GM18498 (cell line): ENCODE measurements around the gene MAP6.

Source experiments
- ATAC-seq: cut with Tn5 transposase; IDR thresholded peaks from one replicate; pipeline ENCODE4 v1.9.1; 2021; ENCODE audit warnings: mild to moderate bottlenecking, moderate library complexity; ENCODE audit not compliant: unreplicated experiment

Gene MAP6

DNA sequence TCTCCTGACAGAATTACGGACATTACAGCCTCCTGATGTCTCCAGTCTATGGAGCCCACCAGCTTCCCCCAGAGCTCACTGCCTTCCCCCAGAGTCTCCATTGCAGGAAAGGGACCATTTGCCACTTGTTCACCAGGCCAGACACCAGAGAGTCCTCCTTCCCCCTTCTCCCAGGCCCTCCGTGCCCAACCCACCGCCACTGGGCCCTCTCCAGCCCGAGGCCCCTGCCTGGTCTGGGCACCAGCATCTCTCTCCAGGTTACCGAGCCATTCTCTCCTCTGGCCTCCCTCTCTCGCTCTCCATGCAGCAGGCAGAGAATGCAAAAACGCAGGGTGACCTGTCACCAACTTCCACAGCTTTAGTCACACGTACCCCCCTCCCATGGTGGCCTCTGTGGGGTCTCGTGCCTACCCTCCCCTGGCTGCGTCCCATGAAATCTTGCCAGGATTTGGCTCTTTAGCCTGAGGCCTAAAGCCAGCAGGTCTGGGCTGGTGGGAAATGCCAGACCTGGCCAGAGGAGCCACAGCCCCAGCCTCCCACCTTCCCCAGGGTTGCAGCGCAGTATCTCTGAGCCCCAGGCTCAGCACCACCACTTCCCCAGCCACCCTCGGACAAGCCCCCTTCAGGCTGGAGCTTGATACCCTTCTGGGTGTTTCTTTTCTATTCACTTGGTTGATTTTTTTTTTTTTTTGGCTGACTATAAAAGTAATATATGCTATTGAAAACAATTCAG is 113.6 kb downstream of the MAP6 start:
- ATAC-seq: no peak

DNA sequence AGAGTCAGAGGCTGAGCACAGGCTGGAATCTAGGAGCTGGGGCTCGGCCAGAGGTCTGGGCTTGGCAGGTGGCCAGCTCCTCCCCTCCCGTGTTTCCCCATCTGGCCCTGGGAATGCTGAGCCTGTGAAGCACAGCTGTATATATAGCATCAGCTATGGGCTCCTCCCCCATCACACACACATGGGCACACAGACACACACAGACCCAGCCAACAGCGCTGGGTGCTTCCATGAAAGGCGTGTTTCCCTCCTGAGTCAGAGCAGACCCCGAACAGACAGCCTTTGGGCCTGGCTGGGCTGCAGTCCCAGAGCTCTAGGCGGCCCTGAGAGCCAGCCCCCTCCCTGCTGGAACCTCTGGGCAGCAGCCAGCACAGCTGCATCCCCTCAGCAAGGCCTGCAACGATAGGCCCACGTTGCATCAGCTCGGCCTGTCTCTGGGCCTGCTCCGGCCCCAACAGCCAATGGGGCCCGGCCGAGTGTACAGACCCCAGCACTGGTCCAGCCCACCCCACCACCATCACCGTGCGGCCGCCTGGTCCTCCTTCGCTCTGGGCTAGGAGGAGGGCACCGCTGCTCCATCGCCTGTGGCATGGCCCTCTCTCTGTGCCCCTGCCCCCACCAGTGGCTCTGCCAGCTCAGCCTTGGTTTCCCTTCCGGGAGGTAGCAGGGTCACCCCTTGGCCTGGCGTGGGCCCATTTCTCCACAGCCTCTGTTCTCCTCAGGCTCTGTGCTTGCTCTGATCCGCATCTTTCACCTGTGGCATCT is 114.4 kb downstream of the MAP6 start:
- no peak for ATAC-seq

DNA sequence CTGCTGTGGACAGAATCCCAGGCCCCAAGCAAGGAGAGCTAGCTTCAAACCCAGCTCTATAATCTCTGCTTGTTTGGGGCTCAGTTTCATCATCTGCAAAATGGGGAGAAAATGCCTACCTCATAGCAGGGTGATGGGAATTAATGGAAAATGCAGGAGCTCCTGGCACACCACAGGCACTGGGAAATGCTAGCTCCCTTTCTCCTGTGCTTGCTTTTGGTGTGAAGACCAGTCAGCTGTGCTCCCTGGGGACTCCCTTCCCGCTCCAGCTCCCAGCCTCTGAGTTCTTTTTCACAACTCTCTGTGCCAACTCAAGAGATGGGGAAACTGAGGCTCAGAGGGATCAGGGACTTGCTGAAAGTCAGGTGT is 115.0 kb downstream of the MAP6 start:
- ATAC-seq: no peak

DNA sequence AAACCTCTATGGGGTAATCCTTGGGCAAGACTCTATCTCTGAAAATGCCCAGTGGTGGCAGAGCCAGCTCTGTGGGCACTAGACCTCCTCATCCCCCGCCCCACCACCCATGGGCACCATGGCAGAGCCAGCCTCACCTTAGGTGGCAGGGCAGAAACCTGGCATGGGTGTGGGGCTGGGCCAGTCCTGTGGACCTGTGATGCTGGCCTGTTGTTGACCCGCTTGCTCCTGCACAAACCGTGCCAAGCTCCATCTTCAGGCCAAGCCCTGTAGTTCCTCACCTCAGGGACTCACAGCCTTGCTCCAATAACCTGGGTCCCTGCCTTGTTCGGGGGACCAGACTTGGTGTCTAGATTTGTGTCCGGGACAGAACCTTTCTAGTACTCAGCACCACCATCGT is 115.7 kb downstream of the MAP6 start:
- ATAC-seq: no peak

DNA sequence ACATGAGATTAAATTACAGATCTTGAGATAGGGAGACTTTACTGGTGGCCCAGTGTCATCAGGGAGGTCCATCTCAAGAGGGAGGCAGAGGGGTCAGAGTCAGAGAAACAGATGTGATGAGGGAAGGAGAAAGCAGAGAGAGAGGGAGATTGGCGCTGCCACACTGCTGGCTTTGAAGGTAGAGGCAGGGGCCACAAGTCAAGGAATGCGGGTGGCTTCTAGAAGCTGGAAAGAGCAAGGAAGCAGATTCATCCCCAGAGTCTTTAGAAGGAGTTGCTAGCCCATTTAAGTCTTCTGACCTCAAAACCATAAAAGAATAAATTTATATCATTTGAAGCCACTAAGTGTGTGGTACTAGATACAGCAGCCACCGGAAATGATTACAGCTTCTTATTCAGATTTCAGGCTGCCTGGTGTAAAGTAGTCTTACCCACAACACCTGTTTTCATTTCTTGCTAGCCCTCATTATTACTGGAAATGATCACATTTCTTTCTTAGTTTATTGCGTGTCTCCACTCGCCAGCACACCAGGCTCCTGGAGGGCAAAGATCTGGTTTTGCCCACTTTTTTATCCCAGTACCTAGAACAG is 119.4 kb downstream of the MAP6 start:
- no peak for ATAC-seq

DNA sequence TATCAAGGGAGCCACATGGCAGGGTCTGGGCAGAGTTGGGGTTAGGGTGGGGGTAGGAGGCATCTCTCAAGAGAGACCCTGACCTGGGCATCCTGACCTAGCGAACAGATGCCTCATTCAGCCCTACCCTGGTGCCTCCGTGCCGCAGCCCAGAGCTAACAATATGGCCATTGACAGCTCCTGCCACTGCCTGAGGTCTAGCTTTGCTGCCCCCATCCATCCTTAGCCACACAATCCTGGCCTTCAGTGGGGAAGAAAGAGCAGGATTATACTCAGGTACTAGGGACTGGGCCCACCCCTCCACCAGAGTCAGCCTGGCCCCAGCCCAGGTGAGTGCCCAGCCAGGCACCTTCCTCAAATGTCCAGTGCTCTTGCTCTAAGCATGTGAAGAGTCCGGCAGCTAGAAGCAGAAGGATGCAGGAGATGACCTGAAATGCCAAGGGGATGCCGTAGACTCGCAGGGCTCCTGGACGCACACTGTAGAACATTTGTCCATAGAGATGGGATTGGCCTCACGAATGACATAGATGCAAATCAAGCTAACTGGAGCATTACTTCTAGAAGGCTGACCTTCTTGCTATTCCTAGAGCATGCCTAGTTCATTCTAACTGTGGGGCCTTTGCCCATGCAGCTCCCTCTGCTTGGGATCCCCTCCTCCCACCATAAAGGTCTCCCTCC is 120.1 kb downstream of the MAP6 start:
- no peak for ATAC-seq

DNA sequence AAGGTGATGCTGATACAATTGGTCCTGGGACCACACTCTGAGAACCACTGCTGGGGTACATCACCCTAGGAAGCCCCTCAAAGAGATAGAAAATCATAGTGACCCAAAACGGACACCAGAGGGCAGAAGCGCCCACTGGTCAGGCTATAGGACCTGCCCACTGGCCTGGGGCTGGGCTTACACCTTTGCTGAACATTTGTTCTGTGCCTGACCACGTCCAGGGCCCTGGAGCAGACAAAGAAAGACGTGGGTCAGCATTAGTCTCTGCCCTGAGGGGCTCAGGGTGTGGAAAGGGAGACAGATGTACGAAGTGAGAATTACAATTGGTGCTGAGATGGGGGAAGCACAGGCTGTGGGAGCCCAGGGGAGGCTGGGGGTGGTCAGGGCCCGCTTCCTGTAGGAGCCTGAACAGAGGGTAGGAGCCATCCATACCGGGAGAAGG is 121.2 kb downstream of the MAP6 start:
- ATAC-seq: no peak

DNA sequence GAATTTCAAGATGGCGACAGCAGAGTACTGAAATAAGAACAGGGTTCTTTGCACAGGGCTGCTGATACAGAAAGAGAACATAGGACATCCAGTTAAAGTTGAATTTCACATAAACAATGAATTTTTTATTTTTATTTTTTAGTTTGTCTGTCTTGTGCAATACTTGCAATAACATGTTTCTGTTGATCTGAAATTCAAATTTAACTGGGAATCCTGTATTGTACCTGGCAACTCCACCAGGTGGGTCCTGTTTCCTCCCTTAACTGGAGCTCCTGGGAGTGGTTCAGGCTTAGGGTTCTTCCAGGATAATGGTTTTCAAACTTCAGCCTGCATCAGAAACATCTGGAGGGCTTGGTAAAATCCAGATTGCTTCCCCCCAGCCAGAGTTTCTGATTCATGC is 121.7 kb downstream of the MAP6 start:
- no peak for ATAC-seq

DNA sequence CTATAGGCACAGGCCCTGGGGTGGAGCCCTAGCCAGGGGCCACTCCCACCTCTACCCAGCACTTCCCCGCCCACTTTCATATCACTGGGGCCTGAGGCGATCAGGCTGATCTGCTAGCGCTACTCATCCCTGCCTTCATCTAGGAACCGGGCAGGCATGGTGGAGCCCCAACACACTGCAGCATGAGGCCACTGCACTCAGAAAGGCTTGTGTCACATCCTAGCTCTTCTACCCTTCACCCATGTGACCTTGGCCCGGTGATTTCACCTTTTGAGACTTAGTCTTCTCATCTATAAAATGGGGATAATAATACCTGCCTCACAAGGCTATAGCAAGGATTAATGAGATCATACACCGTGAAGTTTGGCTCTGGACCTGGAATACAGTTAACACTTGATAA is 125.0 kb downstream of the MAP6 start:
- ATAC-seq: no peak

DNA sequence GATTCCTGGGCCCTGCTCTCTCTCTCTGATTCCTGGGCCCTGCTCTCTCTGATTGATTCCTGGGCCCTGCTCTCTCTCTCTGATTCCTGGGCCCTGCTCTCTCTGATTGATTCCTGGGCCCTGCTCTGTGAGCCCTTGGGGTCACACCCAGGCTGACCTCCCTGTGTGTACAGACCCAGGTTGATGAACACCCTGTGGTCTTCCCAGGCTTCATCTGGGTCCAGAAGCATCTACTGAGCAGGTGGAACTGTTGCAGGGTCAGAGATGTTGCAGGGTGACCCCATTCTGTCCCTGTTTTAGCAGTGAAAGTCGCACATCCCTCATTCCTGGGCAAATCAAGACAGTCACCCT is 126.8 kb downstream of the MAP6 start:
- ATAC-seq: no peak

DNA sequence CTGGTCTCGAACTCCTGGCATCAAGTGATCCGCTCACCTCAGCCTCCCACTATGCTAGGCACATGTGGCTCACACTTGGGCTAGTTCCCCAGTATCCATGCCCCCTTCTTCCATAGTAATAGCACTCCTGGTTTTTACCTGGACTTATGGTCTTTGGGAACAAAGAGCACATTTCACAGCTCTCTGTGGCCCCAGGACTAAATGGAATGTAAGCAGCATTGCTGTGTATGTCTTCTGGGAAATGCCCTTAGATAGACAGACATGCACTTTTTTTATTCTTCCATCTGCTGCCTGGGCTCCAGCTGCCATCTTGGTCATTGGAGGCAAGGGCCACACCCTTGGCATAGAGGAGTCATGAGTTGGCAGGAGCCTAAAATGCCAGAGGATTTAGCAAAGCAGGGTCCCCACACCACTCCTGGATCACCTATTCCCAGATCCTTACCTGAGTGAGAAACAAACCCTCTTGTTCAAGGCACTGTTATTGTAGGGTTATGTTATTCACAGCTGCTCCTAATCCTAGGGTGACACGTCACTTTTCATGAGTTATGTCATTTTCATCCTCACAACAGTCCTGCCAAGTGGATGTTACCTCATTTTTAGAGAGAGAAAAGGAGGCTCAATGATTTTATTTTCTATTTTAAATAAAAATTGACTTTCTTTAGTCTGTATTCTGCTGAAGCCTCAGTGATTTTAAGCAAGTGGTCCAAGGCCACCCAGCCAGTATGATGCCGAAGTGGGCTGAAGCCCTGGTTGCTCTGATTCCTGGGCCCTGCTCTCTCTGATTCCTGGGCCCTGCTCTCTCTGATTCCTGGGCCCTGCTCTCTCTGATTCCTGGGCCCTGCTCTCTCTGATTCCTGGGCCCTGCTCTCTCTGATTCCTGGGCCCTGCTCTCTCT is 127.4 kb downstream of the MAP6 start:
- no peak for ATAC-seq

DNA sequence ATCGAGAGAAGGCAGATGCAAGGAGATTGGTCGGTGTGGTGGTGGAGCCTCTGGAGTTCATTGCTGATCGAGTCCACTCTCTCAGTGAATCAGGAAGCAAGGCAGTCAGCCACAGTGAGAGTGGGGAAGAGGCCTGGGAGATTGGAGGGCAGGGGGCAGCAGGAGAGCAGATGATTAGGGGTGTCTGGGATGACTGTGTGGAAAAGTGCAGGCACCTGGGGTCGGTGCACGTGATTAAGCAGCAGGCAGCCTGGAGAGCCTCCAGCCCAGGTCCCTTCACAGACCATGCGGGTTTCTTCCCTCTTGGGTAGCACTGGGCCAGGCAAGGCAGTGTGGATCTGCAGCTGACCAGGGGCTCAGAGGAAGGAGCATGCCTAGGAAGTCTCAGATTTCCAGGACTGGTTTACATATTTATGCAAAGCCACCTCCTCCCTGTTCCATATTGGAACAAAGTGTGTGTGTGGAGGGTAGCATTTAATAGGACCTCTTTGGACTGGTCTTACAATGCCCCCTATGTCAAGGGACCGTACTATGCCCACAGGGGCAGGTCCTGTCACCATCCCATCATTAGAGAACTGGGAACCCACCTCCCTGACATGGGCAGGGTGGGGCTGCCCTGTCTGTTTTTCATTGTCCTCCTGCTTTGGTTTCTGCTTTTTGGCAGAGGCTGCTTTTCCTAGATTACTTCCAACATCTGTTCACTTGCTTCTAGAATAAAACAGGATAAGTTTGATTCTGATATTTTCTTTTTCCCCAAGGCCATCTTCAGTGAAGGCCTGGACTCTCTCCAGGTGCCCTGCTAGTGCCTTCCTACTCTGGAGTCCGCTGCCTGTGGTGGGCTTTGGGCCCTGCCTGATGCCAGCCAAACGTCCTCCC is 129.1 kb downstream of the MAP6 start:
- ATAC-seq: no peak

DNA sequence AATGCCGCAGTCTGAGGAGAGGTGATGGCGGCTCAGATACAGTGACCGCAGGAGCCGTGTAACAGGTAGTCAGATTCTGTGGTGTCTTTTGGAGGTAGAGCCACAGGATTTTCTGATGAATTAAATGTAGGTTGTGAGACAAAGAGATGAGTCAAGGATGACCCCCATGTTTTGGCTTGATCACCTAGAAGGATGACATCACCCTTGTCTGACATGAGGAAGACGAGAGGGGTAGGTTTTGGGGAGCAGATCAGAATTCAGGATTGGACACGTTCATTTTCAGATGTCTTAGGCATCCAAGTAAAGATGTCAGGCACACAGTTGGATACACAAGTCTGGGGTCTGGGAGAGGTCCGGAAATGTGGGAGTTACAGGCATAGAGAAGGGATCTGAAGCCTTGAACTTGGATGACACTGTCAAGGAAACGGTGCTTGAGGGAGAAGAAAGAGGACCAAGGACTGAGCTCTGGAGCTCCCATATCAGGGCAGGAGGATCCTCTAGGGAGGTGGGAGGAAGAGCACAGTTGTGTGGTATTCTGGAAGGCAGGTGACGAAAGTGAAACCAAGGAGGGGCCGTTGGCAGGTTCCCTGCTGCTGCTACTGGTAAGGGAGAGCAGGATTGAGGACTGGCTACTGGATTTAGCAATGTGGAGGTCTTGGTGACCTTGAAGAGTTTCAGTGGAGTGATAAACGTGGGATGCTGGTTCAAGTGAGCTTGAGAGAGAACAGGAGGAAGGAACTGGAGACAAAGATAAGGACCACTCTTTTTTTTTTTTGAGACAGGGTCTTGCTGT is 130.5 kb downstream of the MAP6 start:
- ATAC-seq: no peak

DNA sequence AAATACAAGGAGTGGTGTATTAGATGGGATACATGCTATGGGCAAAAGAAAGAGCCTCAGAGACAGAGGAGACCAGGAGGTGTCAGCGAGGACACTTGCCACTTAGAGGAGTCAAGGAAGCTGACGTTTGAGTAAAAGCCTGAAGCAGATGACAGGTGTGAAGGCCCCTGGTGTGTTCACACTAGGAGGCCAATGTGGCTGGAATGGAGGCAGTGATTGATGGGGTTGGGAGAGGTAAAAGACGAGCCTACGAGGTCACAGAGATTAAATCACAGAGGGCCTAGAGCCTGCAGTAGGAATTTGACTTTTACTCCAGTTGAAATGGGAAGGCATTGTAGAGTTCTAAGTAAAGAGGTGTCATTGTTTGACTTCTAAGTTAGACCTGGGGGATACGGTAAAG is 131.1 kb downstream of the MAP6 start:
- no peak for ATAC-seq
